Trophoblast cell (in vitro differentiated cells and primary cell): Measurements from ENCODE around the gene THAP7.
"Not testable (repeated sequence)": the region's sequence is repeated elsewhere in the genome, so short reads cannot be mapped to it uniquely, and the experiment has no call there.

ENCODE experiments used
- DNase-seq, 2 donors: peaks; one replicate each; pipeline ENCODE4 v3.0.0-alpha.2; 2016
- H2AFZ ChIP-seq: 2 replicates; pipeline ENCODE4 v1.6.1; 2013; ENCODE audit warnings: low read length, moderate library complexity, mild to moderate bottlenecking; ENCODE audit not compliant: insufficient read depth, poor library complexity
- H2AK5ac ChIP-seq: 2 replicates; pipeline ENCODE4 v1.6.1; 2013; ENCODE audit warnings: mild to moderate bottlenecking, low read length
- H2BK120ac ChIP-seq: 2 replicates; pipeline ENCODE4 v1.6.1; 2013; ENCODE audit warnings: low read length, mild to moderate bottlenecking, moderate library complexity; ENCODE audit not compliant: insufficient read depth, poor library complexity
- H2BK12ac ChIP-seq: 2 replicates; pipeline ENCODE4 v1.6.1; 2013; ENCODE audit warnings: mild to moderate bottlenecking, low read length, moderate library complexity
- H2BK5ac ChIP-seq: 2 replicates; pipeline ENCODE4 v1.6.1; 2013; ENCODE audit warnings: low read length, low read depth, moderate library complexity, mild to moderate bottlenecking; ENCODE audit not compliant: poor library complexity
- H3K14ac ChIP-seq: 2 replicates; pipeline ENCODE4 v1.6.1; 2013; ENCODE audit warnings: mild to moderate bottlenecking, low read length
- H3K18ac ChIP-seq: 2 replicates; pipeline ENCODE4 v1.6.1; 2013; ENCODE audit warnings: mild to moderate bottlenecking, low read length
- H3K23ac ChIP-seq: 2 replicates; pipeline ENCODE4 v1.6.1; 2013; ENCODE audit warnings: low read length
- H3K27ac ChIP-seq: 2 replicates; pipeline ENCODE4 v1.5.1; 2013; ENCODE audit warnings: low read depth, mild to moderate bottlenecking, inconsistent platforms, low read length, moderate library complexity
- H3K27me3 ChIP-seq: 2 replicates; pipeline ENCODE4 v1.6.1; 2013; ENCODE audit warnings: inconsistent platforms, mild to moderate bottlenecking, low read length, moderate library complexity; ENCODE audit not compliant: insufficient read depth
- H3K36me3 ChIP-seq, 2 experiments: 1 replicate in 1 of 2; 2 replicates in 1 of 2; pipeline ENCODE4 v1.6.1; 2013; ENCODE audit warnings: low read length in 2 of 2, mild to moderate bottlenecking in 2 of 2, moderate library complexity in 1 of 2; ENCODE audit not compliant: insufficient read depth in 2 of 2, control insufficient read depth in 1 of 2
- H3K4ac ChIP-seq: 2 replicates; pipeline ENCODE4 v1.6.1; 2013; ENCODE audit warnings: low read depth, mild to moderate bottlenecking, low read length, moderate library complexity
- H3K4me1 ChIP-seq, 2 experiments: 1 replicate in 1 of 2; 2 replicates in 1 of 2; pipeline ENCODE4 v1.6.1; 2013; ENCODE audit warnings: low read length in 2 of 2, mild to moderate bottlenecking in 2 of 2, moderate library complexity in 1 of 2; ENCODE audit not compliant: insufficient read depth in 2 of 2, control insufficient read depth in 1 of 2
- H3K4me2 ChIP-seq: 2 replicates; pipeline ENCODE4 v1.6.1; 2013; ENCODE audit warnings: inconsistent platforms, mild to moderate bottlenecking, low read length, moderate library complexity
- H3K4me3 ChIP-seq: 2 replicates; pipeline ENCODE4 v1.5.1; 2013; ENCODE audit warnings: mild to moderate bottlenecking, low read depth, low read length, inconsistent platforms
- H3K79me1 ChIP-seq: one replicate; pipeline ENCODE4 v1.6.1; 2013; ENCODE audit warnings: low read length
- H3K79me2 ChIP-seq: 2 replicates; pipeline ENCODE4 v1.6.1; 2013; ENCODE audit warnings: low read length, mild to moderate bottlenecking; ENCODE audit not compliant: control insufficient read depth, insufficient read depth, poor library complexity
- H3K9ac ChIP-seq: 2 replicates; pipeline ENCODE4 v1.6.1; 2013; ENCODE audit warnings: mild to moderate bottlenecking, low read length
- H3K9me3 ChIP-seq: 2 replicates; pipeline ENCODE4 v1.6.1; 2013; ENCODE audit warnings: low read depth, mild to moderate bottlenecking, control low read depth, inconsistent platforms, low read length; ENCODE audit not compliant: insufficient read depth
- H4K12ac ChIP-seq: 2 replicates; pipeline ENCODE4 v1.6.1; 2013; ENCODE audit warnings: low read depth, mild to moderate bottlenecking, low read length, moderate library complexity
- H4K8ac ChIP-seq: 2 replicates; pipeline ENCODE4 v1.6.1; 2013; ENCODE audit warnings: low read depth, mild to moderate bottlenecking, low read length, moderate library complexity
- H4K91ac ChIP-seq: one replicate; pipeline ENCODE4 v1.6.1; 2013; ENCODE audit warnings: low read depth, mild to moderate bottlenecking, low read length, moderate library complexity
- WGBS: extraction: QIAGEN DNeasy Blood & Tissue Kit; methylation state at CpG from one replicate; pipeline ENCODE4 v1.1.7; 2013; ENCODE audit warnings: missing lambda C conversion rate; ENCODE audit not compliant: insufficient read length, insufficient coverage; ENCODE audit errors: extremely low coverage; 5-methylcytosine and 5-hydroxymethylcytosine counted together

The THAP7 gene

DNA sequence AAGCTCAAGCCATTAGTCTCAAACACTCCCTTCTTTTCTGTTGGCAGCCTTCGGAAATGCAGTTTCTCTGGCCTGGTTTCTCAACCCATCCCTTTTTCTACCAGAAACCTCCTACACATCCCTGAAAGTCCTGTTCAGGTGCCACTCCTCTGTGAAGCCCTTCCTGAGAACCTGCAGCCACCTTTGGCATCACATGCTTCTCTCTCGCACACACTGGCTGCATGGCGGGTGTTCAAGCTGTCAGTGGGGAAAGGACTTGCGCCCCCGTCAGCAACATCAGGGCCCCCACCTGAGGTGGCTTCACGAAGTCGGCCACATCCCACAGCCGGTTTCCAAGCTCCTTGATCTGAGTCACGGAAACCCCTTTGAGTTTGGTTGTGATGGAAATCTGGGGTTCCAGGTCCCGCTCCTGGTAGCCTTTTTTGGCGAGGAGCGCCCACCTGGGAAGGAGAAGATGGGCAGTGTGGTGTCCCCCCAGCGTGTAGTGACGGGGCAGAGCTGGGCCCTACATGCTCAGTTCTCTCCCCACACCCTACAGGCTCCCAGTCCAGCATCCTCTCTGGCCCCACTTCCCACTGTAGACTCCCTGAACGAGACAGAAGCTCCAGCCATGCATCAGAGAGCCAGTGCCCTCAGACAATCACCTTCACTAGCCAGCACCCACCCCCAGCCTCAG lies 42.1 kb upstream of the THAP7 start:
- H4K8ac ChIP-seq = no peak overlapping the region
- H2BK12ac ChIP-seq = no peak overlapping the region
- no peak overlapping the region for H3K23ac ChIP-seq
- no peak overlapping the region for H2BK5ac ChIP-seq
- no peak overlapping the region for H2BK120ac ChIP-seq
- H3K27me3 ChIP-seq = no peaks in the 10 kb centered on the region
- H3K79me1 ChIP-seq = peaks cover 2% of the 10 kb centered on the region
- no peak overlapping the region for H3K9ac ChIP-seq
- H3K79me2 ChIP-seq = no peaks in the 10 kb centered on the region
- DNase-seq = no peak
- no peak overlapping the region for H2AK5ac ChIP-seq
- no peaks in the 10 kb centered on the region for H3K36me3 ChIP-seq
- no peak overlapping the region for H3K18ac ChIP-seq
- no peaks in the 10 kb centered on the region for H3K9me3 ChIP-seq
- H3K4me1 ChIP-seq = peaks cover 6 to 9% of the 10 kb centered on the region in 2 experiments
- no peak overlapping the region for H3K4me3 ChIP-seq
- no peak overlapping the region for H4K91ac ChIP-seq
- H4K12ac ChIP-seq = no peak overlapping the region
- no peak overlapping the region for H3K4ac ChIP-seq
- no peak overlapping the region for H3K14ac ChIP-seq
- H2AFZ ChIP-seq = no peak overlapping the region
- no CpG with 5 or more reads among the region's 15 CpGs for WGBS
- no peak overlapping the region for H3K27ac ChIP-seq
- no peak overlapping the region for H3K4me2 ChIP-seq

DNA sequence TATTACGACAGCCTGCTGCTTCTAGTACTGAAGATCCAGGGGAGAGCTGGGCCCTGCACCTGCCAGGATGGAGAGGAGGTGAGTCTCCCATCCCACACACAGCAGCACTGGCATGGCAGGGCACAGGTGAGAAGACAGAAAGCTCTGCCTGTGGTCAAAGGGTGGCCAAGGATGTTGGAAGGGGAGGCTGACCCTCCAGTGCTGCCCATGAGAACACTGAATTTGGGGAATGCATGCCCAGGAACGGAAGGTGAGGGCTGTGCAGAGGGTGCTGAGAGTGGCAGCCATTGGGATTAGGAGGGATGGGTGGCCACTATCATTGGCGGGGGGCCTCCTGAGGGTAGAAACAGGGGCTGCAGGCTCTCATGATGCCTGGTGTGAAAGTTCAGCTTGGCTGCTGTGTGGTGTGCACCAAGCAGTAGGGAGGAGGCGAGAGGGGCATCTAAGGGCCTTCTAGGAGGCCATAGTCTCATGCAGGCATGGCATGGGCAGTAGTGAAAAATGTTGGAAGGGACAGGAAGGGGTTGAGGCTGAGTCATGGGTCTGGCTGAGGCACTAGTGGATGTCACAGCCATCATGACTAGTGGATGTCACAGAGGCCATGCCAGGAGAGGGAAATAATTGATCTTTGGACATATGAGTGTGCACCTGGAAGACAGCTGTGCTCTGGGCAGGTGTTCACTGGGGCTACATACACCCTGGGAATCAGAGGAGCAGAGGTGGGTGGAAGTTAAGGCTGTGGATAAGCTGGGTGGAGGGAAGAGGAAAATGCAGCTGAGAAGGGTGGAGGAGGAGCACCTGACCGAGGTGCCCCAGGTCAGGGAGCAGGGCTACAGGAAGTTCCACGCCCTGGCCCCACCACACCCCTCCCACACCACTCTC lies 41.3 kb upstream of the THAP7 start:
- H3K79me1 ChIP-seq = peaks cover 6% of the 10 kb centered on the region
- no peak overlapping the region for H2BK12ac ChIP-seq
- WGBS = no CpG with 5 or more reads among the region's 6 CpGs
- no peak overlapping the region for H2BK120ac ChIP-seq
- no peak overlapping the region for H3K14ac ChIP-seq
- H3K4me3 ChIP-seq = no peak overlapping the region
- H3K27ac ChIP-seq = no peak overlapping the region
- H3K79me2 ChIP-seq = no peaks in the 10 kb centered on the region
- no peak overlapping the region for H3K9ac ChIP-seq
- H2AFZ ChIP-seq = no peak overlapping the region
- H3K4me1 ChIP-seq = peaks cover 8 to 12% of the 10 kb centered on the region in 2 experiments
- H3K36me3 ChIP-seq = no peaks in the 10 kb centered on the region
- no peak overlapping the region for H3K4ac ChIP-seq
- no peaks in the 10 kb centered on the region for H3K27me3 ChIP-seq
- H2AK5ac ChIP-seq = no peak overlapping the region
- H3K18ac ChIP-seq = no peak overlapping the region
- no peak overlapping the region for H3K4me2 ChIP-seq
- H4K8ac ChIP-seq = no peak overlapping the region
- H3K9me3 ChIP-seq = no peaks in the 10 kb centered on the region
- no peak overlapping the region for H4K91ac ChIP-seq
- H2BK5ac ChIP-seq = no peak overlapping the region
- H4K12ac ChIP-seq = no peak overlapping the region
- no peak overlapping the region for H3K23ac ChIP-seq
- DNase-seq = peak in 1 of 2 donors; percentile 44

DNA sequence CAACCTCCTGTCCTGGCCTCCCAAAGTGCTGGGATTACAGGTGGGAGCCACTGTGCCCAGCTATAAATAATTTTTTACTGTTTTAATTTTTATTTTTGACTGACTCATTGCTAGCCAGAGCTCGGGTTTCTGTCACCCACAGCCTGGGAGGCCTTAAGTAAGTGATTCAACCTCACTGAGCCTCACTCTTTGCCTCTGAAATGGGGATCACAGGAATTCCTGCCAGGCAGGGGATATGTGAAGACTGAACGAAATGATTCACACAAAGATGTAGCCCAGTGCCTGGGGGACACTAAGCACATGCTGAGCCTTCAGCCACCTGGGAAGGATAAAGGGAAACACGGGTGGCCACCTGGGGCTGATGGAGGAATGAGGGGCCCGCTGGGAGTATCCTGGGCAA lies 40.0 kb upstream of the THAP7 start:
- H2BK120ac ChIP-seq = peak overlapping the region; percentile 55
- H3K23ac ChIP-seq = no peak overlapping the region
- no peak overlapping the region for H2AFZ ChIP-seq
- H3K27ac ChIP-seq = no peak overlapping the region
- H2AK5ac ChIP-seq = no peak overlapping the region
- H2BK12ac ChIP-seq = peak overlapping the region; percentile 61
- no peak overlapping the region for H3K4ac ChIP-seq
- no peak overlapping the region for H3K9ac ChIP-seq
- no peak overlapping the region for H4K91ac ChIP-seq
- H3K36me3 ChIP-seq = no peaks in the 10 kb centered on the region
- H3K79me2 ChIP-seq = no peaks in the 10 kb centered on the region
- WGBS = no CpG with 5 or more reads among the region's 4 CpGs
- no peak overlapping the region for H4K8ac ChIP-seq
- no peak overlapping the region for H3K4me2 ChIP-seq
- no peak overlapping the region for H4K12ac ChIP-seq
- no peaks in the 10 kb centered on the region for H3K9me3 ChIP-seq
- H3K79me1 ChIP-seq = peaks cover 9% of the 10 kb centered on the region
- no peaks in the 10 kb centered on the region for H3K27me3 ChIP-seq
- H2BK5ac ChIP-seq = no peak overlapping the region
- H3K4me3 ChIP-seq = no peak overlapping the region
- no peak for DNase-seq
- H3K14ac ChIP-seq = no peak overlapping the region
- H3K4me1 ChIP-seq = peaks cover 12 to 14% of the 10 kb centered on the region in 2 experiments
- no peak overlapping the region for H3K18ac ChIP-seq

DNA sequence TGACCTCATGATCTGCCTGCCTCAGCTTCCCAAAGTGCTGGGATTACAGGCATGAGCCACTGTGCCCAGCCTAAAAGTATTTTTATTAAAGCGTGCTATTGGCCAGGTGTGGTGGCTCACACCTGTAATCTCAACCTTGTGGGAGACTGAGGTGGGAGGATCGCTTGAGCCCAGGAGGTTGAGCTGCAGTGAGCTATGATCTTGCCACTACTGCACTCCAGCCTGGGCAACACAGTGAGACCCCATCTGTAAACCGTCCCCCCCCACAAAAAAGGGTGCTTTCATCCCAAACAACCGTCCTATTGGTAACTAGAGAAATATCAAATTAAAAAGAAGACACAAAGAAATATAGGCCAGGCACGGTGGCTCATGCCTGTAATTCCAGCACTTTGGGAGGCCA lies 37.2 kb upstream of the THAP7 start:
- H3K4ac ChIP-seq, H3K4me2 ChIP-seq, H3K79me2 ChIP-seq, H2BK120ac ChIP-seq, H3K27ac ChIP-seq, H3K9me3 ChIP-seq, H2AFZ ChIP-seq, H3K27me3 ChIP-seq, H2AK5ac ChIP-seq, H3K23ac ChIP-seq, H2BK5ac ChIP-seq, H4K8ac ChIP-seq, H3K4me3 ChIP-seq, H3K36me3 ChIP-seq, H4K12ac ChIP-seq, H3K79me1 ChIP-seq, H3K4me1 ChIP-seq, H3K14ac ChIP-seq, H3K9ac ChIP-seq, DNase-seq, H3K18ac ChIP-seq: not testable (repeated sequence)
- Histone ChIP-seq H4K91ac (peak overlapping the region; percentile 32), H2BK12ac (peak overlapping the region; percentile 88)
- no CpG with 5 or more reads among the region's 5 CpGs for WGBS
